ENCODE results near the gene MMP27.

DNA sequence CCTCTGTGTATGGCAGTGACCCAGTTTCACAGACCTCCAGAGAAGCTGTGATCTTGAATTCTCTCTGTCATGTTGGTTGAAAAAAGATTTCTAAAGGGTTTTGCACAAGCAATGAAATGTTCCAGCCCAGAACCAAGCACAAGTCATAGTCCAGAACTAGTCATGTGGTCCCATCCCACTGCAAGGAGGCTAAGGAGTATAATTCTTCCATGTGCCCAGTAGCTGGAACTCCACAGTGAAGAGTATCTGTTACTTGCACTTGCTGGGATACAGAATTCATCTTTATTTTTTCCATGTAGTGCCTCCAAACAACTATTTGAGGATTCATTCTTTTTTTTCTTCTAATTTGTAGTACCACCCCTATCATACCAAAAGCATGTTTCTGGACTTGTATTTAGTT lies 29.1 kb upstream of the MMP27 start:
- TF ChIP-seq CTCF (IDR thresholded peaks at IDR 0.05; ENCODE audit: poor library complexity), result no peak
- no peak for TF ChIP-seq EZH2phosphoT487 (IDR thresholded peaks at IDR 0.05; ENCODE audit: low read depth, severe bottlenecking, unreplicated experiment)
